ENCODE measurements around the gene TNK2. TPM values are rescaled to one million over a fixed set of nuclear protein-coding genes. Genes with fewer than 3 reads are reported as not detected.

TNK2 gene
- total and polyA plus RNA-seq, 2 donors (not counting 3 experiments of a cell fraction or from before 2014, with no cell fraction given): 18.6 to 71.6 TPM

DNA sequence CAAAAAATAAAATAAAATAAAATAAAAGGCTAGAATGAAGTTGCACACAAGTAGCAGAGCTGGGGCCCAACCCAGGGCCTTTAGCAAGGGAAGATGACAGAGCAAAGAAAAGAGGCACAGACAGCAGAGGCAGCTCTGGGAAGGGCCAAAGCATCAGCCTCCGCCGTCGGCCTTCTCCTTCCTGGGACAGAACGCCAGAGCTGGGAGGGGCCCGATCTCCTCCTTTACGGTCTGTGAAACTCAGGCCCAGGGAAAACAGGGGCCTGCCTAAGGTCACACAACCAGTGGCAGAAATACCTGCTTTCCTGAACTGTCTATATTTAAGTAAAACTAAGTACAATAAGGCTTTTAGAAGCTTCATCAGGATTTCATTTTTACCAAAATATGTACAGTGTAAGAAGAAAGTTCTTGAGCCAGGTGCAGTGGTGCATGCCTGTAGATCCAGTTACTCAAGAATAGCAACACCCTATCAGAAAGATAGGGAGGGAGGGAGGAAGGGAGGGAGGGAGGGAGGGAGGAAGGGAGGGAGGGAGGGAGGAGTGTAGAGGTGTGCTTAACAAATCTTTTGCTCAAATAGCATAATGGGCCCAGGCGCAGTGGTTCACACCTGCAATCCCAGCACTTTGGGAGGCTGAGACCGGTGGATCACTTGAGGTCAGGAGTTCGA, 53.6 kb downstream of the TNK2 start:
- Histone ChIP-seq H3K27me3 (ENCODE audit: control insufficient read depth in 2 of 2, insufficient read depth in 2 of 2, low read length in 2 of 2) (no peaks in the 10 kb centered on the region), H4K20me1 (replicated peaks; ENCODE audit: control insufficient read depth, extremely low read depth, insufficient read depth, low read length) (no peaks in the 10 kb centered on the region), H3K9me3 (replicated peaks; ENCODE audit: control insufficient read depth, insufficient read depth, low read length) (no peaks in the 10 kb centered on the region), H3K36me3 (ENCODE audit: control insufficient read depth in 2 of 2, extremely low read depth in 1 of 2, insufficient read depth in 2 of 2, low read length in 2 of 2) (no peaks in the 10 kb centered on the region), H3K9me1 (replicated peaks; ENCODE audit: control insufficient read depth, extremely low read depth, insufficient read depth, low read length) (no peaks in the 10 kb centered on the region), H3K79me2 (ENCODE audit: control insufficient read depth, insufficient read depth, low read length) (no peaks in the 10 kb centered on the region), H3K27ac (ENCODE audit: insufficient read depth, low read depth, low read length) (no peak overlapping the region), H3K4me3 (replicated peaks in 1 of 3; ENCODE audit: insufficient read depth in 1 of 3, low read depth in 1 of 3, low read length in 3 of 3) (no peak overlapping the region), H2AFZ (ENCODE audit: low read depth, low read length) (no peak overlapping the region), H3K4me2 (ENCODE audit: insufficient read depth, low read length) (no peak overlapping the region), H3K4me1 (ENCODE audit: control insufficient read depth, extremely low read depth, insufficient read depth, low read length) (no peaks in the 10 kb centered on the region), H3K9ac (replicated peaks; ENCODE audit: extremely low read depth, insufficient read depth, low read length) (no peak overlapping the region)
- POLR2A ChIA-PET: no interaction called here
- CTCF ChIA-PET: interaction anchor here (0.9 to 11.6 kb wide), 2 partner anchors 8 to 39 kb away, joined by 4 to 454 read pairs; no protein-coding TSS in a partner anchor
- intact Hi-C loops (cut with micrococcal nuclease) (loop anchor here (5.0 to 10.0 kb wide), 3 partner anchors 138 to 310 kb away; partner anchors contain the start of gene PPP1R2), dilution Hi-C loops (cut with MboI; ENCODE audit: extremely low pct_ligation_motif_present, low sequenced_read_pairs) (no loop called here)
- DNase-seq (ENCODE audit: low read depth, low spot score) (no peak), FAIRE-seq (no peak)
- TF ChIP-seq EZH2 (IDR thresholded peaks at IDR 0.05; ENCODE audit: borderline replicate concordance, low read depth, low read length, severe bottlenecking) (no peak), POLR2A (IDR thresholded peaks at IDR 0.05; ENCODE audit: low read depth, low read length) (no peak), FOS (IDR thresholded peaks at IDR 0.05; ENCODE audit: borderline replicate concordance, insufficient read depth, low read length) (no peak), MYC (IDR thresholded peaks at IDR 0.05; ENCODE audit: low read depth, low read length) (no peak), POLR2AphosphoS5 (IDR thresholded peaks at IDR 0.05; ENCODE audit: insufficient read depth, low read depth, low read length) (no peak), JUN (IDR thresholded peaks at IDR 0.05; ENCODE audit: borderline replicate concordance, insufficient read depth, insufficient read length, low read depth) (no peak), GATA2 (IDR thresholded peaks at IDR 0.05; ENCODE audit: insufficient read depth, insufficient read length, low read depth, low read length) (no peak)
- TF ChIP-seq, protein P1, sequence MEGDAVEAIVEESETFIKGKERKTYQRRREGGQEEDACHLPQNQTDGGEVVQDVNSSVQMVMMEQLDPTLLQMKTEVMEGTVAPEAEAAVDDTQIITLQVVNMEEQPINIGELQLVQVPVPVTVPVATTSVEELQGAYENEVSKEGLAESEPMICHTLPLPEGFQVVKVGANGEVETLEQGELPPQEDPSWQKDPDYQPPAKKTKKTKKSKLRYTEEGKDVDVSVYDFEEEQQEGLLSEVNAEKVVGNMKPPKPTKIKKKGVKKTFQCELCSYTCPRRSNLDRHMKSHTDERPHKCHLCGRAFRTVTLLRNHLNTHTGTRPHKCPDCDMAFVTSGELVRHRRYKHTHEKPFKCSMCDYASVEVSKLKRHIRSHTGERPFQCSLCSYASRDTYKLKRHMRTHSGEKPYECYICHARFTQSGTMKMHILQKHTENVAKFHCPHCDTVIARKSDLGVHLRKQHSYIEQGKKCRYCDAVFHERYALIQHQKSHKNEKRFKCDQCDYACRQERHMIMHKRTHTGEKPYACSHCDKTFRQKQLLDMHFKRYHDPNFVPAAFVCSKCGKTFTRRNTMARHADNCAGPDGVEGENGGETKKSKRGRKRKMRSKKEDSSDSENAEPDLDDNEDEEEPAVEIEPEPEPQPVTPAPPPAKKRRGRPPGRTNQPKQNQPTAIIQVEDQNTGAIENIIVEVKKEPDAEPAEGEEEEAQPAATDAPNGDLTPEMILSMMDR (IDR thresholded peaks at IDR 0.05; ENCODE audit: extremely low read depth in 1 of 2, insufficient read depth in 1 of 2, low read depth in 1 of 2, low read length in 2 of 2): no peak
- TF ChIP-seq, protein P2, sequence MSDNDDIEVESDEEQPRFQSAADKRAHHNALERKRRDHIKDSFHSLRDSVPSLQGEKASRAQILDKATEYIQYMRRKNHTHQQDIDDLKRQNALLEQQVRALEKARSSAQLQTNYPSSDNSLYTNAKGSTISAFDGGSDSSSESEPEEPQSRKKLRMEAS (IDR thresholded peaks at IDR 0.05; ENCODE audit: insufficient read depth, insufficient read length): no peak
- BruUV-seq (replicated peaks): no TSS peak

All from endothelial cell of umbilical vein (primary cell).